Ishikawa (cell line): ENCODE results near the gene ZCCHC2.

Source experiments
- CEBPB ChIP-seq: IDR thresholded peaks from 2 replicates; pipeline ENCODE4 v1.6.1; 2012
- CREB1 ChIP-seq: IDR thresholded peaks from 2 replicates; pipeline ENCODE4 v1.6.1; 2012; ENCODE audit warnings: low read depth
- EGR1 ChIP-seq: IDR thresholded peaks from 2 replicates; pipeline ENCODE4 v1.6.1; 2012
- EP300 ChIP-seq: IDR thresholded peaks from 2 replicates; pipeline ENCODE4 v1.6.1; 2012; ENCODE audit warnings: borderline replicate concordance
- FOXM1 ChIP-seq: IDR thresholded peaks from 2 replicates; pipeline ENCODE4 v1.6.1; 2012; ENCODE audit warnings: low read depth, borderline replicate concordance
- MAX ChIP-seq: IDR thresholded peaks from 2 replicates; pipeline ENCODE4 v1.6.1; 2012
- NFIC ChIP-seq: IDR thresholded peaks from 2 replicates; pipeline ENCODE4 v1.6.1; 2012
- RAD21 ChIP-seq: IDR thresholded peaks from 2 replicates; pipeline ENCODE4 v1.6.1; 2012; ENCODE audit warnings: low read depth
- REST ChIP-seq: IDR thresholded peaks from 2 replicates; pipeline ENCODE4 v1.6.1; 2012; ENCODE audit warnings: low read depth, mild to moderate bottlenecking
- TAF1 ChIP-seq: IDR thresholded peaks from 2 replicates; pipeline ENCODE4 v1.6.1; 2012; ENCODE audit warnings: low read depth, mild to moderate bottlenecking
- TEAD4 ChIP-seq: IDR thresholded peaks from 2 replicates; pipeline ENCODE4 v1.6.1; 2012
- USF1 ChIP-seq: IDR thresholded peaks from 2 replicates; pipeline ENCODE4 v1.6.1; 2012
- YY1 ChIP-seq: IDR thresholded peaks from 2 replicates; pipeline ENCODE4 v1.6.1; 2012; ENCODE audit warnings: low read depth
- ZBTB7A ChIP-seq: IDR thresholded peaks from 2 replicates; pipeline ENCODE4 v1.6.1; 2012; ENCODE audit warnings: low read depth

- TF ChIP-seq CREB1 (no peak), YY1 (no peak), TEAD4 (no peak), TAF1 (no peak), EP300 (no peak), ZBTB7A (no peak), NFIC (no peak), EGR1 (no peak), RAD21 (no peak), REST (no peak), CEBPB (no peak), MAX (no peak), USF1 (no peak), FOXM1 (no peak)
Measured at GRCh38 chr18:62606106-62606505, 83.3 kb downstream of the ZCCHC2 start.
